ENCODE data around the gene TUFT1.
A peak's percentile ranks its signal among the peaks of the same experiment; 100 is the strongest.

Gene TUFT1

GRCh38 chr1:151502035-151502700 lies 37.9 kb upstream of the TUFT1 start:
- Histone ChIP-seq H3K4me1 (no peaks in the 10 kb centered on the region), H3K27ac (no peak overlapping the region), H3K4me2 (no peak overlapping the region), H3K36me3 (no peaks in the 10 kb centered on the region), H3K9ac (no peak overlapping the region), H3K27me3 (no peaks in the 10 kb centered on the region), H4K20me1 (no peaks in the 10 kb centered on the region), H3K9me3 (no peaks in the 10 kb centered on the region), H3K4me3 (no peak overlapping the region)
- TF ChIP-seq Cebpa-rat (IDR thresholded peaks at IDR 0.05), result no peak

- Histone ChIP-seq H3K27ac (no peak overlapping the region), H3K27me3 (no peaks in the 10 kb centered on the region), H3K9ac (no peak overlapping the region), H3K36me3 (no peaks in the 10 kb centered on the region), H3K4me2 (no peak overlapping the region), H3K9me3 (no peaks in the 10 kb centered on the region), H3K4me1 (no peaks in the 10 kb centered on the region), H3K4me3 (no peak overlapping the region), H4K20me1 (no peaks in the 10 kb centered on the region)
- TF ChIP-seq Cebpa-rat (IDR thresholded peaks at IDR 0.05), result no peak
Measured at GRCh38 chr1:151502859-151503780, 37.0 kb upstream of the TUFT1 start.

- no peaks in the 10 kb centered on the region for H3K27me3 ChIP-seq
- H3K9me3 ChIP-seq, result no peaks in the 10 kb centered on the region
- H4K20me1 ChIP-seq, result no peaks in the 10 kb centered on the region
- H3K4me2 ChIP-seq, result no peak overlapping the region
- no peaks in the 10 kb centered on the region for H3K36me3 ChIP-seq
- TF ChIP-seq Cebpa-rat (IDR thresholded peaks at IDR 0.05), result no peak
- H3K9ac ChIP-seq, result no peak overlapping the region
- H3K4me3 ChIP-seq, result no peak overlapping the region
- peaks cover under 1% of the 10 kb centered on the region; the same call in 1 of the 2 replicates for H3K4me1 ChIP-seq
- H3K27ac ChIP-seq, result no peak overlapping the region
Measured at GRCh38 chr1:151504252-151504651, 35.9 kb upstream of the TUFT1 start.

GRCh38 chr1:151504759-151505158 lies 35.4 kb upstream of the TUFT1 start:
- H3K27ac ChIP-seq, result no peak overlapping the region
- H3K4me1 ChIP-seq, result peaks cover 5% of the 10 kb centered on the region
- no peaks in the 10 kb centered on the region for H3K9me3 ChIP-seq
- no peak overlapping the region for H3K9ac ChIP-seq
- H3K4me3 ChIP-seq, result no peak overlapping the region
- H3K36me3 ChIP-seq, result no peaks in the 10 kb centered on the region
- H4K20me1 ChIP-seq, result no peaks in the 10 kb centered on the region
- H3K27me3 ChIP-seq, result no peaks in the 10 kb centered on the region
- no peak overlapping the region for H3K4me2 ChIP-seq
- no peak for TF ChIP-seq Cebpa-rat (IDR thresholded peaks at IDR 0.05)

- no peaks in the 10 kb centered on the region for H3K36me3 ChIP-seq
Measured at GRCh38 chr1:151508833-151509232, 31.3 kb upstream of the TUFT1 start.

GRCh38 chr1:151509350-151510019 lies 30.6 kb upstream of the TUFT1 start:
- H3K9ac ChIP-seq, result no peak overlapping the region
- no peaks in the 10 kb centered on the region for H4K20me1 ChIP-seq
- no peaks in the 10 kb centered on the region for H3K9me3 ChIP-seq
- H3K36me3 ChIP-seq, result no peaks in the 10 kb centered on the region
- H3K27me3 ChIP-seq, result no peaks in the 10 kb centered on the region
- peak overlapping the region; percentile 93 for H3K4me2 ChIP-seq
- H3K4me1 ChIP-seq, result peaks cover 44% of the 10 kb centered on the region
- no peak overlapping the region for H3K27ac ChIP-seq
- no peak overlapping the region for H3K4me3 ChIP-seq
- TF ChIP-seq Cebpa-rat (IDR thresholded peaks at IDR 0.05), result no peak

More at GRCh38 chr1:151508833-151509232, 31.3 kb upstream of the TUFT1 start:
- H3K9ac ChIP-seq, result no peak overlapping the region
- no peaks in the 10 kb centered on the region for H4K20me1 ChIP-seq
- TF ChIP-seq Cebpa-rat (IDR thresholded peaks at IDR 0.05), result no peak
- peaks cover 37% of the 10 kb centered on the region for H3K4me1 ChIP-seq
- no peak overlapping the region for H3K4me3 ChIP-seq
- no peak overlapping the region for H3K4me2 ChIP-seq
- H3K27me3 ChIP-seq, result no peaks in the 10 kb centered on the region
- H3K9me3 ChIP-seq, result no peaks in the 10 kb centered on the region
- no peak overlapping the region for H3K27ac ChIP-seq

- peak overlapping the region; percentile 93 for H3K4me2 ChIP-seq
- no peaks in the 10 kb centered on the region for H3K36me3 ChIP-seq
- H3K9me3 ChIP-seq, result no peaks in the 10 kb centered on the region
- peaks cover 47% of the 10 kb centered on the region for H3K4me1 ChIP-seq
- TF ChIP-seq Cebpa-rat (IDR thresholded peaks at IDR 0.05), result no peak
- no peaks in the 10 kb centered on the region for H4K20me1 ChIP-seq
- H3K4me3 ChIP-seq, result peak overlapping the region; percentile 75; the same call in 1 of the 2 replicates
- H3K9ac ChIP-seq, result no peak overlapping the region
- H3K27me3 ChIP-seq, result no peaks in the 10 kb centered on the region
- H3K27ac ChIP-seq, result no peak overlapping the region
Measured at GRCh38 chr1:151510020-151510405, 30.1 kb upstream of the TUFT1 start.

- no peaks in the 10 kb centered on the region for H3K27me3 ChIP-seq
- H3K9ac ChIP-seq, result peak overlapping the region; percentile 75
- H3K4me3 ChIP-seq, result peak overlapping the region; percentile 75
- H4K20me1 ChIP-seq, result no peaks in the 10 kb centered on the region
- H3K4me1 ChIP-seq, result peaks cover 47% of the 10 kb centered on the region
- no peaks in the 10 kb centered on the region for H3K9me3 ChIP-seq
- peak overlapping the region; percentile 62 for H3K27ac ChIP-seq
- no peak for TF ChIP-seq Cebpa-rat (IDR thresholded peaks at IDR 0.05)
- H3K4me2 ChIP-seq, result peak overlapping the region; percentile 93
- no peaks in the 10 kb centered on the region for H3K36me3 ChIP-seq
Measured at GRCh38 chr1:151510614-151510956, 29.5 kb upstream of the TUFT1 start.

- no peaks in the 10 kb centered on the region for H3K27me3 ChIP-seq
- H3K9ac ChIP-seq, result peak within 1 kb of the TSS; percentile 75
- H3K4me3 ChIP-seq, result peak within 1 kb of the TSS; percentile 75
- H3K4me2 ChIP-seq, result peak within 1 kb of the TSS; percentile 93
- H3K4me1 ChIP-seq, result peaks cover 47% of the 10 kb centered on the region
- no peaks in the 10 kb centered on the region for H3K36me3 ChIP-seq
- no peaks in the 10 kb centered on the region for H3K9me3 ChIP-seq
- peak within 1 kb of the TSS; percentile 62 for H3K27ac ChIP-seq
- no peak for TF ChIP-seq Cebpa-rat (IDR thresholded peaks at IDR 0.05)
- H4K20me1 ChIP-seq, result no peaks in the 10 kb centered on the region
Measured at GRCh38 chr1:151510957-151511635, 29.0 kb upstream of the TUFT1 start, which contains the start of gene CGN. TSS of gene CGN (plus strand) at chr1:151511387. CDS start at chr1:151518520, 7,133 bp downstream.

Data from BLaER1 (cell line).